GM21723 (cell line): ENCODE results near the gene NFE2L2.
"Not testable (repeated sequence)": the region's sequence is repeated elsewhere in the genome, so short reads cannot be mapped to it uniquely, and the experiment has no call there.

Source experiments
- ATAC-seq: cut with Tn5 transposase; IDR thresholded peaks from one replicate; pipeline ENCODE4 v1.9.1; 2021; ENCODE audit warnings: mild to moderate bottlenecking, moderate library complexity; ENCODE audit not compliant: unreplicated experiment

Gene NFE2L2

GRCh38 chr2:177258059-177258458 lies 6.5 kb downstream of the NFE2L2 start:
- ATAC-seq: no peak

DNA sequence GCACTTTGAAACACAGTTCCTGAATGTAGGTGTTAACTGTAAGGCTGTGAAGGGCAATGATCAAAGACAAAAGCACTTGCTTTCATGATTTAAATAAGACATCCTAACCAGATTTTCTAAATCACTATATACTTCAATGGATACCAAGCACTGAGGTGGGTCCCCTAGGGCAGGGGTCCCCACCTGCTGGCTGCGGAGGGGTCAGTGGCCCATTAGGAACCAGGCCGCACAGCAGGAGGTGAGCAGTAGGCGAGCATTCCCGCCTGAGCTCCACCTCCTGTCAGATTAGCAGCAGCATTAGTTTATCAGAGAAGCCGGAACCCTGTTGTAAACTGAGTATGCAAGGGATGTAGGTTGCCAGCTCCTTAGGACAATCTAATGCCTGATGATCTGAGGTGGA lies 7.1 kb downstream of the NFE2L2 start:
- no peak for ATAC-seq

DNA sequence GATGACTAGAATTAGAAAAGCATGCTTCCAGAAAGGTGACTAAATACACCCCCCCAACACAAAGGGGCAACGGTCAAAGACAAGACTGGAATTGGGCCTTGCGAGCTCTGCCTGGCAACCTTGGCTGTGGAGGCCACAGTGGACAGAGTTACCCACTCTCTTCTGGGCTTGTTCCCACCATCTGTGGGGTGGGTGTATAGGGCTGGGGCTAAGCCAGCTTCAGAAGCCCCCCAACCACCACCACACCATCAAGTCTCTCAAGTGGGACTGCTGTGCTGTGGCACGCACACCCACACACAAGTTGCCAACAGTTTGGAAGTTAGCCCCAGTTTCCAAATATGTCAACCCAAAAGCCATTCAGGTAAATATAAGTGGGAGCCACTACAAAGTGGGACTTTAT lies 7.8 kb downstream of the NFE2L2 start:
- no peak for ATAC-seq

GRCh38 chr2:177256026-177256425 lies 8.5 kb downstream of the NFE2L2 start:
- no peak for ATAC-seq

GRCh38 chr2:177255227-177255601 lies 9.3 kb downstream of the NFE2L2 start:
- ATAC-seq: no peak

- no peak for ATAC-seq
Observed at GRCh38 chr2:177254433-177255226, 9.9 kb downstream of the NFE2L2 start.

GRCh38 chr2:177253704-177254103 lies 10.8 kb downstream of the NFE2L2 start:
- no peak for ATAC-seq

DNA sequence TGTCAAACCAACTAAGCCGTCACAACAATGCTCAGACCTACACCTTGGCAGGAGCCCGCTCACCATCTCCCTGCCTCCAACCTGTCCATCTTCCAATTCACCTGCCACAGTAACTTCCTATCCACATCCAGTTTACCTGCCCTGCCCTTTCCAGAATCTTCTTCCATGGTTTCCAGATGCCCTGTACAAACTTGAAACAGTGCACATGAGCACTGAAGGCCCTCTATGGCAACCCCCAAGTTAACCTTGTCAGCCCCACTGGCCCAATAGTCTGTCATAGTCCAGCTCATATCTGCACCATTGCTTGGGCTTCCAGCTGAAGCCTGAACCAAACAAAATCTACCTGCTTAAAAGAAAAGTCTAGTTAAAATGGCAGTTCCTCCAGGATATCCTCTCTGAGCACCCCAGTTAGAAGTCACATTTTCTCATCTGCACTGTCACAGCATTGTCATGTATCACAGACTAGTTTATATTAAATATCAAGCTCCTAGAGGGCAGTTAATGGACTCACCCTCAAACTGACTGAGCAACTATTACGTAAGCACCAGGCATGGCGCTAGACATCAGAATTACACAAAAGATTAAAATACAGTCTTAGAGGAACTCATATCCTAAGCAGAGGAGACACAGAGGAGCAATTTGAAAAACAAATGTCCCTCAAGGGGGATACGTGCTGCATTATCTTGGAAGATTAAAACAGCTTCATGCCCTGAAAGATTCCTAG lies 11.6 kb downstream of the NFE2L2 start:
- ATAC-seq: no peak

DNA sequence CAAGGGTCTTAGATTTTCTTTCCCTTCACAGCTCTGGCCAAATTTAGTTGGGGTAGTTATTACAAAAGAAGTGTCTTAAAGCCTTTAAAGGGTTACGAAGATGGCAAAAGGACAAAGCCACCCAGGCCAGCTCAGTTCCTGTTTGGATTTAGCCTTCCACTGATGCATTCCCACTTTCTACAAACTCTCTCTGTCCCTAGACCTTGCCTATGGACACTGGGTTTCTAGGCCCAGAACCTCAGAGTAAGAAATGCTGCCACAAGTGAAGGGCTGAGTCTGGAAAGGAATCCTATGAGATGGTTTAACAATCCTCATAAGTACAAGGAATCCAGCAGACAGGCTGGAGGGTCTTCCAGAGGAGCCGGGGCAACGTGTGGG lies 13.4 kb downstream of the NFE2L2 start:
- no peak for ATAC-seq

DNA sequence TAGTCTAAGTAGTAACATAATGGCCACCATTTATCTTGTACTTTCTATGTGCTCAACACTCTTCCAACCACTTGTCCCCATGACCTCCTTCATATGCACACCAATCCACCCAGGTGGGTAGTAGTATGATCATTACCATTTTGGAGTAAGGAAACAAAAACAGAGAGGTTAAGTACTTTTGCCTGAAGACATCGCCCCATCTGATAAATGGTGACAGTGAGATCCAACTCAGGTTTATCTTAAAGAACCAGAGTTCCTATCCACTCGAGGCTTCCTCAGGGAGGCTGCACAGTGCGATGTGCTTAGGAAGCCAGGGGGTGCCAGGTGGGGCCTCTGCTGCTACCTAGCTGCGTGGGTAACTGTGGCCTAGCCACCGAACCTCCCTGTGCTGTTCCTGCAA lies 14.1 kb downstream of the NFE2L2 start:
- ATAC-seq: no peak

GRCh38 chr2:177249038-177249437 lies 15.5 kb downstream of the NFE2L2 start:
- no peak for ATAC-seq

- ATAC-seq: no peak
Observed at GRCh38 chr2:177247693-177248262, 16.7 kb downstream of the NFE2L2 start.

DNA sequence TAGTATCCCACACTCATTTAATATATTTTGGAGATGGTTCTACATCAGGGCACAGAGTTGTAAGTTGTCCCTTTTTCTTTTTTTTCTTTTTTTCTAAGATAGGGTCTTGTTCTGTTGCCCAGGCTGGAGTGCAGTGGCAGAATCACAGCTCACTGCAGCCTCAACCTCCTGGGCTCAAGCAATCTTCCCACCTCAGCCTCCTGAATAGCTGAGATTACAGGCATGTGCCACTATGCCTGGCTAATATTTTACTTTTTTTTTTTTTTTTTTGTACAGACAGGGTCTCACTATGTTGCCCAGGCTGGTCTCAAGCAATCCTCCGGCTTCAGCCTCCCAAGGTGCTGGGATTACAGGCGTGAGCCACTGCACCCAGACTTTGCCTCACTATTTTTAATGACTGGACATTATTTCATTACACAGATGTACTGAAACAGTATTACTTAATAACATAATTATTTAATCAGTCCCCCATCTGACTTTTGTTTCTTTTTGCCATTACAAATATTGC lies 17.9 kb downstream of the NFE2L2 start:
- not testable (repeated sequence) for ATAC-seq

GRCh38 chr2:177246000-177246399 lies 18.5 kb downstream of the NFE2L2 start:
- no peak for ATAC-seq

DNA sequence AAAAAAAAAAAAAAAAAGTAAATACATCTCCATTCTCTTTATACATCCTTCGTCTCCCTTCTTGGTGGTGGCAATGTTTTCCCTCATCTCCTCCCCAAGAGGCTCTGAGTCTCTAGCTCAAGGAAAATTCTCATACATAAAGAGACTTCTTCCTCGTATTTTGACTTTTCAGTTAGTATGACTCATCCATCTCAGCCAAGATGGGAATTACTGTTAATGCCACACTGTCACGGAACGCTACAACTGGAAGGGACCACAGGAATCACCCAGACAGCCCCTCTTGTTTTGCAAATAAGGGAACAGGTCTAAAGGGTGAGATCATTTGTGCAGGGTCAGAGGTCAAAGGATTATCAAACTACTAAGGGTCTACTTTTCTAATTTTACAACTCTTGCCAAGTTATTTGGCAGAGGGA lies 19.5 kb downstream of the NFE2L2 start:
- no peak for ATAC-seq

DNA sequence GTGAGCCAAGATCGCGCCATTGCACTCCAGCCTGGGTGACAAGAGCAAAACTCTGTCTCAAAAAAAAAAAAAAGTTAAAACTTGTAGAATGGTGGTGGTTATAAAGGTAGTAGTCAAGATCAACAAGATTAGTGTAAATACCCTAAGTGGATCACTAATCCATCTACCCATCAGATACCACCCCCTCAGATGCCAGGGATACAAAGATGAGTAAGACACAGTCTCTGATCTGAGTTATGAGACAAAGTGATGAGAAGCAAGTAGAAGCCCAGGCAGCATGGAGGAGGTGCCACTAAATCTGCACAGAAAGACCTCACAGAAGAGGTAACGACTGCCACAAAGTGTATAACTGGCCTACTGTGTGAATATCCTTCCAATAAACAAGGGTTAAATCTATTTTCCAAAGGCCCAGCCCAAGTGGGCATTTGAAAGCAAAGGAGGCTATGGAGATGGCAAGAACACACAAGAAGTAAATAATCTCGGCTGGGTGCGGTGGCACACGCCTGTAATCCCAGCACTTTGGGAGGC lies 20.2 kb downstream of the NFE2L2 start:
- no peak for ATAC-seq

- no peak for ATAC-seq
Observed at GRCh38 chr2:177243476-177243875, 21.1 kb downstream of the NFE2L2 start.

DNA sequence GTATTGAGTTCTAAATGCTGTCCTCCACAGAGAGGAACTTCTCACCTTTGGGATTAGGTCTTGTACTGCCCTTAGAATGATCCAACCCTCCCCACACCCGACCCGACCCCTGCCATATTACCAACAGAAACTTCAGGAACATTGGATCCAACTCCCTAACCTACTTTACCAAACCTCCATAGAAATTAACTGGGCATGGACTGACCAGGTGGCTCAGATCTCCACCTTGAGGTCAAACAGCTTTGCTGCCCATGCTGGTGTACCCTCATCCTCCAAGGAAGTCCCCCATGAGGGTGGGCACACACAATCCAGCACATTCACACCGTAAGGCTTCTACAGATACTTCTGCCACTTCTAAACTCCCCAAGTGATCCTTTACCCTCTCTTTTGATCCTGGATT lies 21.5 kb downstream of the NFE2L2 start:
- ATAC-seq: no peak

DNA sequence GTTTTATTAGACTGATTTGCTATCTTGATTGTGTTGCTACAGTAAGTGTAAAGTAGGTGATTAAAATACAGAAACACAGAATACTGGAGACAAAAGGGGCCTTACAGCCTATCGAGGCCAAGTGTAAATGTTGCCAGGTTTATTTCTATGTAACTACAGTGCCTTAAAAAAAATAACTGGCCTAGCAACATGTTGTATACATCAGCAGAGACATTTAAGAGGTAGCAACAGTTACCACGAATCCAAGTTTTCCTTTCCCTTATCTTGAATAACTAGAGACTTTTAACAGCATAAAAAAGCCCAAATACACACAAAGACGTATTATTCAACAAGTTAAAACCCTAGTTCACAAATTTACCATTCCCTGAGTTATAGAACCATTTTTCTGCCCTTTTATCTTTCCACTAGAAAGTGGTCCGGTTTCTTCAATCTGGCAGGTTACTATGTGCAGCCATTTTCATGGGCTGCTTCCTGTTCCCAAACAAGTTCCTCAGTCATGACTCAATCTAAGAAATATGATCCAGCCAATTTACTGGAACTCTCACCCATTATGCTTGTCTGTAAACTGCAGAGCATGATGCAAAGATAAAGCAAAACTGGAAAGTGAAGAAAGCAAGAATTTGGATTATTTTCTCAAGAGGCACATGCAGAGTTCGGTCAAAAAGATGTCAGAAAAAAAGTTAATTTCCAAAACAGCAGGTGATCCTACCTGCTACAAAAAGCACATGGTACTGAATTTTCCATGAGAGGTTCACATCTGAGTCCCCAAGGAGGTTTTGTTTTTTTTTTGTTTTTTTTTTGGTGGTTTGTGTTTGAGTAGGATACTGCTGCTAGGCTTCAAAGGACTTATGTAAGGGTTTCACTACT lies 22.2 kb downstream of the NFE2L2 start:
- ATAC-seq: no peak

GRCh38 chr2:177241711-177242120 lies 22.8 kb downstream of the NFE2L2 start:
- no peak for ATAC-seq
